Measurements from ENCODE around the gene GPBP1.

DNA sequence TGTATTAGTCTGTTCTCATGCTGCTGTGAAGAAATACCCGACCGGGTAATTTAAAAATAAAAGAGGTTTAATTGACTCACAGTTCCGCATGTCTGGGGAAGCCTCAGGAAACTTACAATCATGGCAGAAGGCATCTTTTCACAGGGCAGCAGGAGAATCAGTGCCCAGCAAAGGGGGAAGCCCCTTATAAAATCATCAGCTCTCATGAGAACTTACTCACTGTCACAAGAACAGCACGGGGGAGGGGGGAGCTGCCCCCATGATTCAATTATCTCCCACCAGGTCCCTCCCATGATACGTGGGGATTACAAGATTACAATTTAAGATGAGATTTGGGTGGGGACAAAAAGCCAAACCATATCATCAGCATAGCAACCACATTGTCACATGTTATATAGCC lies 102.5 kb downstream of the GPBP1 start:
- no peak for TF ChIP-seq POLR2A (IDR thresholded peaks at IDR 0.05)
- TF ChIP-seq, protein P1, sequence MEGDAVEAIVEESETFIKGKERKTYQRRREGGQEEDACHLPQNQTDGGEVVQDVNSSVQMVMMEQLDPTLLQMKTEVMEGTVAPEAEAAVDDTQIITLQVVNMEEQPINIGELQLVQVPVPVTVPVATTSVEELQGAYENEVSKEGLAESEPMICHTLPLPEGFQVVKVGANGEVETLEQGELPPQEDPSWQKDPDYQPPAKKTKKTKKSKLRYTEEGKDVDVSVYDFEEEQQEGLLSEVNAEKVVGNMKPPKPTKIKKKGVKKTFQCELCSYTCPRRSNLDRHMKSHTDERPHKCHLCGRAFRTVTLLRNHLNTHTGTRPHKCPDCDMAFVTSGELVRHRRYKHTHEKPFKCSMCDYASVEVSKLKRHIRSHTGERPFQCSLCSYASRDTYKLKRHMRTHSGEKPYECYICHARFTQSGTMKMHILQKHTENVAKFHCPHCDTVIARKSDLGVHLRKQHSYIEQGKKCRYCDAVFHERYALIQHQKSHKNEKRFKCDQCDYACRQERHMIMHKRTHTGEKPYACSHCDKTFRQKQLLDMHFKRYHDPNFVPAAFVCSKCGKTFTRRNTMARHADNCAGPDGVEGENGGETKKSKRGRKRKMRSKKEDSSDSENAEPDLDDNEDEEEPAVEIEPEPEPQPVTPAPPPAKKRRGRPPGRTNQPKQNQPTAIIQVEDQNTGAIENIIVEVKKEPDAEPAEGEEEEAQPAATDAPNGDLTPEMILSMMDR (IDR thresholded peaks at IDR 0.05) = no peak
- TF ChIP-seq POLR2AphosphoS5 (IDR thresholded peaks at IDR 0.05) = no peak
